Trophoblast cell (in vitro differentiated cells and primary cell): ENCODE results near the gene SLC25A1.

Experiments used
- DNase-seq, 2 donors: peaks; one replicate each; pipeline ENCODE4 v3.0.0-alpha.2; 2016
- H2AFZ ChIP-seq: 2 replicates; pipeline ENCODE4 v1.6.1; 2013; ENCODE audit warnings: low read length, moderate library complexity, mild to moderate bottlenecking; ENCODE audit not compliant: insufficient read depth, poor library complexity
- H2AK5ac ChIP-seq: 2 replicates; pipeline ENCODE4 v1.6.1; 2013; ENCODE audit warnings: mild to moderate bottlenecking, low read length
- H2BK120ac ChIP-seq: 2 replicates; pipeline ENCODE4 v1.6.1; 2013; ENCODE audit warnings: low read length, mild to moderate bottlenecking, moderate library complexity; ENCODE audit not compliant: insufficient read depth, poor library complexity
- H2BK12ac ChIP-seq: 2 replicates; pipeline ENCODE4 v1.6.1; 2013; ENCODE audit warnings: mild to moderate bottlenecking, low read length, moderate library complexity
- H2BK5ac ChIP-seq: 2 replicates; pipeline ENCODE4 v1.6.1; 2013; ENCODE audit warnings: low read length, low read depth, moderate library complexity, mild to moderate bottlenecking; ENCODE audit not compliant: poor library complexity
- H3K14ac ChIP-seq: 2 replicates; pipeline ENCODE4 v1.6.1; 2013; ENCODE audit warnings: mild to moderate bottlenecking, low read length
- H3K18ac ChIP-seq: 2 replicates; pipeline ENCODE4 v1.6.1; 2013; ENCODE audit warnings: mild to moderate bottlenecking, low read length
- H3K23ac ChIP-seq: 2 replicates; pipeline ENCODE4 v1.6.1; 2013; ENCODE audit warnings: low read length
- H3K27ac ChIP-seq: 2 replicates; pipeline ENCODE4 v1.5.1; 2013; ENCODE audit warnings: low read depth, mild to moderate bottlenecking, inconsistent platforms, low read length, moderate library complexity
- H3K27me3 ChIP-seq: 2 replicates; pipeline ENCODE4 v1.6.1; 2013; ENCODE audit warnings: inconsistent platforms, mild to moderate bottlenecking, low read length, moderate library complexity; ENCODE audit not compliant: insufficient read depth
- H3K36me3 ChIP-seq, 2 experiments: 1 replicate in 1 of 2; 2 replicates in 1 of 2; pipeline ENCODE4 v1.6.1; 2013; ENCODE audit warnings: low read length in 2 of 2, mild to moderate bottlenecking in 2 of 2, moderate library complexity in 1 of 2; ENCODE audit not compliant: insufficient read depth in 2 of 2, control insufficient read depth in 1 of 2
- H3K4ac ChIP-seq: 2 replicates; pipeline ENCODE4 v1.6.1; 2013; ENCODE audit warnings: low read depth, mild to moderate bottlenecking, low read length, moderate library complexity
- H3K4me1 ChIP-seq, 2 experiments: 1 replicate in 1 of 2; 2 replicates in 1 of 2; pipeline ENCODE4 v1.6.1; 2013; ENCODE audit warnings: low read length in 2 of 2, mild to moderate bottlenecking in 2 of 2, moderate library complexity in 1 of 2; ENCODE audit not compliant: insufficient read depth in 2 of 2, control insufficient read depth in 1 of 2
- H3K4me2 ChIP-seq: 2 replicates; pipeline ENCODE4 v1.6.1; 2013; ENCODE audit warnings: inconsistent platforms, mild to moderate bottlenecking, low read length, moderate library complexity
- H3K4me3 ChIP-seq: 2 replicates; pipeline ENCODE4 v1.5.1; 2013; ENCODE audit warnings: mild to moderate bottlenecking, low read depth, low read length, inconsistent platforms
- H3K79me1 ChIP-seq: one replicate; pipeline ENCODE4 v1.6.1; 2013; ENCODE audit warnings: low read length
- H3K79me2 ChIP-seq: 2 replicates; pipeline ENCODE4 v1.6.1; 2013; ENCODE audit warnings: low read length, mild to moderate bottlenecking; ENCODE audit not compliant: control insufficient read depth, insufficient read depth, poor library complexity
- H3K9ac ChIP-seq: 2 replicates; pipeline ENCODE4 v1.6.1; 2013; ENCODE audit warnings: mild to moderate bottlenecking, low read length
- H3K9me3 ChIP-seq: 2 replicates; pipeline ENCODE4 v1.6.1; 2013; ENCODE audit warnings: low read depth, mild to moderate bottlenecking, control low read depth, inconsistent platforms, low read length; ENCODE audit not compliant: insufficient read depth
- H4K12ac ChIP-seq: 2 replicates; pipeline ENCODE4 v1.6.1; 2013; ENCODE audit warnings: low read depth, mild to moderate bottlenecking, low read length, moderate library complexity
- H4K8ac ChIP-seq: 2 replicates; pipeline ENCODE4 v1.6.1; 2013; ENCODE audit warnings: low read depth, mild to moderate bottlenecking, low read length, moderate library complexity
- H4K91ac ChIP-seq: one replicate; pipeline ENCODE4 v1.6.1; 2013; ENCODE audit warnings: low read depth, mild to moderate bottlenecking, low read length, moderate library complexity
- WGBS: extraction: QIAGEN DNeasy Blood & Tissue Kit; methylation state at CpG from one replicate; pipeline ENCODE4 v1.1.7; 2013; ENCODE audit warnings: missing lambda C conversion rate; ENCODE audit not compliant: insufficient read length, insufficient coverage; ENCODE audit errors: extremely low coverage; 5-methylcytosine and 5-hydroxymethylcytosine counted together

The SLC25A1 gene

GRCh38 chr22:19183216-19183615, 4.7 kb upstream of the SLC25A1 start:
- Histone ChIP-seq H3K4ac (no peak overlapping the region), H3K27me3 (no peaks in the 10 kb centered on the region), H3K23ac (no peak overlapping the region), H4K91ac (no peak overlapping the region), H3K4me3 (no peak overlapping the region), H3K36me3 (no peaks in the 10 kb centered on the region), H2AK5ac (no peak overlapping the region), H3K4me2 (no peak overlapping the region), H3K18ac (no peak overlapping the region), H2BK12ac (no peak overlapping the region), H3K9me3 (no peaks in the 10 kb centered on the region), H2BK120ac (no peak overlapping the region), H4K12ac (no peak overlapping the region), H2BK5ac (no peak overlapping the region), H3K14ac (no peak overlapping the region), H2AFZ (no peak overlapping the region), H3K9ac (no peak overlapping the region), H3K79me2 (peaks cover 3% of the 10 kb centered on the region), H3K27ac (no peak overlapping the region), H3K79me1 (peaks cover 7% of the 10 kb centered on the region), H4K8ac (no peak overlapping the region), H3K4me1 (peaks cover 0 to 6% of the 10 kb centered on the region in 2 experiments)
- WGBS, result no CpG with 5 or more reads among the region's 9 CpGs
- DNase-seq, result no peak

- no peak overlapping the region for H2AK5ac ChIP-seq
- H3K79me1 ChIP-seq, result peaks cover 13% of the 10 kb centered on the region
- no peak overlapping the region for H3K4ac ChIP-seq
- H3K27ac ChIP-seq, result no peak overlapping the region
- no peak overlapping the region for H2BK120ac ChIP-seq
- no peak overlapping the region for H4K8ac ChIP-seq
- H3K9me3 ChIP-seq, result no peaks in the 10 kb centered on the region
- no peak overlapping the region for H3K9ac ChIP-seq
- H2BK12ac ChIP-seq, result no peak overlapping the region
- WGBS, result no CpG with 5 or more reads among the region's 9 CpGs
- H4K91ac ChIP-seq, result no peak overlapping the region
- no peak overlapping the region for H2AFZ ChIP-seq
- H3K4me1 ChIP-seq, result peaks cover under 1 to 8% of the 10 kb centered on the region in 2 experiments
- H3K14ac ChIP-seq, result no peak overlapping the region
- no peak for DNase-seq
- no peak overlapping the region for H3K4me3 ChIP-seq
- H3K79me2 ChIP-seq, result peaks cover 9% of the 10 kb centered on the region
- no peaks in the 10 kb centered on the region for H3K36me3 ChIP-seq
- H3K18ac ChIP-seq, result no peak overlapping the region
- H3K27me3 ChIP-seq, result no peaks in the 10 kb centered on the region
- no peak overlapping the region for H3K4me2 ChIP-seq
- no peak overlapping the region for H4K12ac ChIP-seq
- no peak overlapping the region for H2BK5ac ChIP-seq
- no peak overlapping the region for H3K23ac ChIP-seq
These were observed 4.1 kb upstream of the SLC25A1 start for GRCh38 chr22:19182472-19183157.

- no peaks in the 10 kb centered on the region for H3K9me3 ChIP-seq
- DNase-seq, result no peak
- peaks cover 6 to 14% of the 10 kb centered on the region in 2 experiments for H3K4me1 ChIP-seq
- no peak overlapping the region for H3K9ac ChIP-seq
- H3K36me3 ChIP-seq, result peaks cover 3% of the 10 kb centered on the region in 2 experiments
- no peak overlapping the region for H3K27ac ChIP-seq
- no peak overlapping the region for H3K14ac ChIP-seq
- H2AK5ac ChIP-seq, result no peak overlapping the region
- no peak overlapping the region for H3K4ac ChIP-seq
- H3K4me3 ChIP-seq, result no peak overlapping the region
- no peak overlapping the region for H2BK5ac ChIP-seq
- H3K4me2 ChIP-seq, result no peak overlapping the region
- no peak overlapping the region for H4K8ac ChIP-seq
- no peak overlapping the region for H3K23ac ChIP-seq
- H4K91ac ChIP-seq, result no peak overlapping the region
- WGBS, result no CpG with 5 or more reads among the region's 12 CpGs
- H2AFZ ChIP-seq, result no peak overlapping the region
- H2BK120ac ChIP-seq, result no peak overlapping the region
- no peaks in the 10 kb centered on the region for H3K27me3 ChIP-seq
- peaks cover 14% of the 10 kb centered on the region for H3K79me1 ChIP-seq
- H4K12ac ChIP-seq, result no peak overlapping the region
- H2BK12ac ChIP-seq, result no peak overlapping the region
- peaks cover 14% of the 10 kb centered on the region for H3K79me2 ChIP-seq
- H3K18ac ChIP-seq, result no peak overlapping the region
These were observed 3.4 kb upstream of the SLC25A1 start for GRCh38 chr22:19181786-19182471.

GRCh38 chr22:19180740-19181410, 2.3 kb upstream of the SLC25A1 start:
- H3K9ac ChIP-seq, result no peak overlapping the region
- peaks cover 14 to 23% of the 10 kb centered on the region in 2 experiments for H3K4me1 ChIP-seq
- peaks cover 13% of the 10 kb centered on the region in 2 experiments for H3K36me3 ChIP-seq
- H2AK5ac ChIP-seq, result no peak overlapping the region
- H3K79me1 ChIP-seq, result peaks cover 14% of the 10 kb centered on the region
- H3K18ac ChIP-seq, result no peak overlapping the region
- H2BK120ac ChIP-seq, result no peak overlapping the region
- no peak overlapping the region for H2BK5ac ChIP-seq
- H3K4me3 ChIP-seq, result no peak overlapping the region
- H3K4ac ChIP-seq, result no peak overlapping the region
- H3K9me3 ChIP-seq, result no peaks in the 10 kb centered on the region
- no peak overlapping the region for H3K14ac ChIP-seq
- H4K91ac ChIP-seq, result no peak overlapping the region
- no peak overlapping the region for H3K23ac ChIP-seq
- no peak overlapping the region for H4K12ac ChIP-seq
- no peak for DNase-seq
- H3K27ac ChIP-seq, result no peak overlapping the region
- WGBS, result no CpG with 5 or more reads among the region's 11 CpGs
- no peaks in the 10 kb centered on the region for H3K27me3 ChIP-seq
- H4K8ac ChIP-seq, result no peak overlapping the region
- H2AFZ ChIP-seq, result no peak overlapping the region
- H2BK12ac ChIP-seq, result no peak overlapping the region
- H3K4me2 ChIP-seq, result no peak overlapping the region
- peaks cover 14% of the 10 kb centered on the region for H3K79me2 ChIP-seq
